Measurements from ENCODE around the gene ROR1. TPM values are rescaled to one million over a fixed set of nuclear protein-coding genes. Genes with fewer than 3 reads are reported as not detected.

ROR1 gene
- total RNA-seq, 1 experiment from 2014 or later = 2.7 TPM

DNA sequence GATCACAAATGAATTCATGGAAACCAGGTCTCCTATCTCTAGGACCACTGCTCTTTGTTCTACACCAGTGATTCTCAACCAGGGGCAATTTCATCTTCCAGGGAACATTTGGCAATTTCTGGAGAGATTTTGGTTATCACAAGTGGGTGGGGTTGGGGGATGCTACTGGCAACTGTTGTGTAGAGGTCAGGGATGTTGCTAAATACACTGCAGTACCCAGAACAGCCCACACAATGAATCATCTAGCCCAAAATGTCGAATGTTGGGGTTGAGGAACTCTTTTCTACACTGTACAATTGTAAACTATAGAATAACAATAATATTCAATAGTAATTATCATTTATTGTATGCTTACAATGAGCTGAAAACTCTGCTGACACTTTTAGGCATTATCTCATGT lies 373.9 kb downstream of the ROR1 start:
- no TSS peak for BruUV-seq (replicated peaks)
- Histone ChIP-seq H3K4me3 (replicated peaks in 1 of 2; ENCODE audit: low read depth in 1 of 2, low read length in 2 of 2) (no peak overlapping the region), H4K20me1 (ENCODE audit: insufficient read depth) (no peaks in the 10 kb centered on the region), H3K79me2 (ENCODE audit: insufficient read depth, low read length) (no peaks in the 10 kb centered on the region), H3K4me1 (ENCODE audit: control insufficient read depth in 1 of 2, insufficient read depth in 2 of 2, low read length in 2 of 2) (no peaks in the 10 kb centered on the region), H3K27ac (ENCODE audit: low read depth, low read length) (no peak overlapping the region), H3K36me3 (ENCODE audit: control insufficient read depth in 1 of 2, insufficient read depth in 2 of 2, low read length in 2 of 2) (no peaks in the 10 kb centered on the region), H3K9ac (ENCODE audit: low read length) (no peak overlapping the region), H3K9me3 (ENCODE audit: control insufficient read depth in 1 of 2, insufficient read depth in 1 of 2, low read depth in 1 of 2, low read length in 2 of 2) (no peaks in the 10 kb centered on the region), H2AFZ (ENCODE audit: low read depth, low read length, poor library complexity, severe bottlenecking) (no peak overlapping the region), H3K27me3 (ENCODE audit: insufficient read depth, low read length) (no peaks in the 10 kb centered on the region), H3K4me2 (ENCODE audit: low read length) (no peak overlapping the region), H3K9me2 (ENCODE audit: insufficient read depth) (no peaks in the 10 kb centered on the region)
- ChIA-PET CTCF (no interaction called here), POLR2A (no interaction called here), RAD21 (ENCODE audit: low non-redundant PET in 1 of 2, low total read pairs in 2 of 2, uncharacterized antibody in 2 of 2, unreplicated experiment in 2 of 2) (no interaction called here)
- no peak for DNase-seq (ENCODE audit: low read depth, low spot score)
- ATAC-seq = no peak
- TF ChIP-seq JUND (IDR thresholded peaks at IDR 0.05) = no peak
- no peak for TF ChIP-seq CBX3 (IDR thresholded peaks at IDR 0.05; ENCODE audit: low read depth)
- TF ChIP-seq TCF7L2 (IDR thresholded peaks at IDR 0.05; ENCODE audit: borderline replicate concordance, extremely low read depth, insufficient read depth, insufficient read length) = no peak
- no peak for TF ChIP-seq POLR2AphosphoS5 (IDR thresholded peaks at IDR 0.05; ENCODE audit: low read depth, low read length)
- no peak for TF ChIP-seq CEBPB (IDR thresholded peaks at IDR 0.05; ENCODE audit: low read depth)
- no peak for TF ChIP-seq SIN3A (IDR thresholded peaks at IDR 0.05; ENCODE audit: low read depth)
- TF ChIP-seq ZNF274 (IDR thresholded peaks at IDR 0.05; ENCODE audit: low read depth, low read length) = no peak
- no peak for TF ChIP-seq YY1 (IDR thresholded peaks at IDR 0.05; ENCODE audit: extremely low read depth, insufficient replicate concordance, low read depth, low read length)
- no peak for TF ChIP-seq POLR2A (IDR thresholded peaks at IDR 0.05; ENCODE audit: borderline replicate concordance, extremely low read depth, insufficient read depth, insufficient read length)
- no peak for TF ChIP-seq RAD21 (IDR thresholded peaks at IDR 0.05; ENCODE audit: low read depth)
- no peak for TF ChIP-seq SRF (IDR thresholded peaks at IDR 0.05; ENCODE audit: low read depth)
- TF ChIP-seq ZFX (IDR thresholded peaks at IDR 0.05) = no peak
- TF ChIP-seq, protein P1, sequence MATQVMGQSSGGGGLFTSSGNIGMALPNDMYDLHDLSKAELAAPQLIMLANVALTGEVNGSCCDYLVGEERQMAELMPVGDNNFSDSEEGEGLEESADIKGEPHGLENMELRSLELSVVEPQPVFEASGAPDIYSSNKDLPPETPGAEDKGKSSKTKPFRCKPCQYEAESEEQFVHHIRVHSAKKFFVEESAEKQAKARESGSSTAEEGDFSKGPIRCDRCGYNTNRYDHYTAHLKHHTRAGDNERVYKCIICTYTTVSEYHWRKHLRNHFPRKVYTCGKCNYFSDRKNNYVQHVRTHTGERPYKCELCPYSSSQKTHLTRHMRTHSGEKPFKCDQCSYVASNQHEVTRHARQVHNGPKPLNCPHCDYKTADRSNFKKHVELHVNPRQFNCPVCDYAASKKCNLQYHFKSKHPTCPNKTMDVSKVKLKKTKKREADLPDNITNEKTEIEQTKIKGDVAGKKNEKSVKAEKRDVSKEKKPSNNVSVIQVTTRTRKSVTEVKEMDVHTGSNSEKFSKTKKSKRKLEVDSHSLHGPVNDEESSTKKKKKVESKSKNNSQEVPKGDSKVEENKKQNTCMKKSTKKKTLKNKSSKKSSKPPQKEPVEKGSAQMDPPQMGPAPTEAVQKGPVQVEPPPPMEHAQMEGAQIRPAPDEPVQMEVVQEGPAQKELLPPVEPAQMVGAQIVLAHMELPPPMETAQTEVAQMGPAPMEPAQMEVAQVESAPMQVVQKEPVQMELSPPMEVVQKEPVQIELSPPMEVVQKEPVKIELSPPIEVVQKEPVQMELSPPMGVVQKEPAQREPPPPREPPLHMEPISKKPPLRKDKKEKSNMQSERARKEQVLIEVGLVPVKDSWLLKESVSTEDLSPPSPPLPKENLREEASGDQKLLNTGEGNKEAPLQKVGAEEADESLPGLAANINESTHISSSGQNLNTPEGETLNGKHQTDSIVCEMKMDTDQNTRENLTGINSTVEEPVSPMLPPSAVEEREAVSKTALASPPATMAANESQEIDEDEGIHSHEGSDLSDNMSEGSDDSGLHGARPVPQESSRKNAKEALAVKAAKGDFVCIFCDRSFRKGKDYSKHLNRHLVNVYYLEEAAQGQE (IDR thresholded peaks at IDR 0.05; ENCODE audit: low read depth) = no peak
- no peak for TF ChIP-seq CTCF (IDR thresholded peaks at IDR 0.05 in 2 of 3, conservative IDR thresholded peaks at IDR 0.05 in 1 of 3; ENCODE audit: borderline replicate concordance in 1 of 3, insufficient read depth in 1 of 3, low read depth in 2 of 3, low read length in 2 of 3)
- TF ChIP-seq, protein P2, sequence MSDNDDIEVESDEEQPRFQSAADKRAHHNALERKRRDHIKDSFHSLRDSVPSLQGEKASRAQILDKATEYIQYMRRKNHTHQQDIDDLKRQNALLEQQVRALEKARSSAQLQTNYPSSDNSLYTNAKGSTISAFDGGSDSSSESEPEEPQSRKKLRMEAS (IDR thresholded peaks at IDR 0.05) = no peak
- no peak for TF ChIP-seq SP1 (IDR thresholded peaks at IDR 0.05; ENCODE audit: low read depth)
- TF ChIP-seq FOSL1 (IDR thresholded peaks at IDR 0.05; ENCODE audit: low read depth) = no peak
- intact Hi-C loops (cut with micrococcal nuclease) = no loop called here

Measured in HCT116 (cell line).